Myocyte (in vitro differentiated cells): ENCODE measurements around the gene EIF4G3. TPM values are rescaled to one million over a fixed set of nuclear protein-coding genes. Genes with fewer than 3 reads are reported as not detected.
"Not testable (repeated sequence)": the region's sequence is repeated elsewhere in the genome, so short reads cannot be mapped to it uniquely, and the experiment has no call there.

Experiments used
- DNase-seq: peaks from one replicate; pipeline ENCODE4 v3.0.0-alpha.2; 2012; ENCODE audit warnings: low read depth
- total RNA-seq: library from RNA; depleted of rRNA; stranded (reverse); fragments of >200 nt; gene quantifications from 2 replicates; pipeline ENCODE4 v1.2.3, GENCODE V29; 2014

EIF4G3 gene
- total RNA-seq, 1 donor from 2014 or later: 65.5 TPM

DNA sequence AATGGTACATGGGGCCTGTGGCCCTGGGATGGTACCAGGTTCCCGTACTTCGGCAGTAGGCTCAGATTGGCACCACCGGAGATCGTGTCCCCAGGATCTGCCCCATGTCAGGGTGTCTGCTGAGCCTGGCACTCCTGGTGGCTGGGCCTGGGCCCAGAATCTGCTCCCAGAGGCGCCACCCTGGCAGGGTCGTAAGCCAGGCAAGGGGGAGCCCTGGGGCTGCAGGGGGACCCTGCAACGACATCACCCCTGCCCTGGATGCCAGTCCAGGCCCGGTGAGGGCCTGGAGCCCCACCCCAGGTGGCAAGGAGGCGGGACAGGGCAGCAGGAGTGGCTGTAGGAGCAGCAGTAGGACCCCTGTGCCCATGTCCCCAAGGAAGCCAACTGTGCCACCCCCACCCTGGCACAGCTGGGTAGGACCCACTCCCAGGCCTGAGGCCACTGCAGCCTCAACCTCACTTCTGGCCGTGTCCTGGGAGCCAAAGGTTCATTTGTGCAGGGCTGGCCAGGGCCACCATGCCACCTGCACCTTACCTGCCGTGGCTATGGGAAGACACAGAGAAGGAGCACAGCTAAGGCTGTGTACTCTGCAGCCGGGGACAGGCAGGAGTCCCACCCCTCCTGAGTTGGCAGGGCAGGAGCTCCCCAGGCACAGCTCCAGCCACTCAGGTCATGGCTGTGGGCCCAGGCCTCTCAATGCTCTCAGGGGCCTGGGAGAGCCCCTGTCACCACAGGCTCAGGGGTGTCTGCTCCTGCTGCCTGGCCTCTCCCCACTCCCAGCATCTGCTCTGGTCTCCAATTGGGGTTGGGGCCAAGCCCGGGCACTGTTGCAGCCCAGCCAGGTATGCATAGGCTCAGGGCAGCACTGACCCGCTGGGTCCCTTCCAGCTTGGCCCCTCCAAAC is 141.7 kb downstream of the EIF4G3 start:
- DNase-seq: no peak

DNA sequence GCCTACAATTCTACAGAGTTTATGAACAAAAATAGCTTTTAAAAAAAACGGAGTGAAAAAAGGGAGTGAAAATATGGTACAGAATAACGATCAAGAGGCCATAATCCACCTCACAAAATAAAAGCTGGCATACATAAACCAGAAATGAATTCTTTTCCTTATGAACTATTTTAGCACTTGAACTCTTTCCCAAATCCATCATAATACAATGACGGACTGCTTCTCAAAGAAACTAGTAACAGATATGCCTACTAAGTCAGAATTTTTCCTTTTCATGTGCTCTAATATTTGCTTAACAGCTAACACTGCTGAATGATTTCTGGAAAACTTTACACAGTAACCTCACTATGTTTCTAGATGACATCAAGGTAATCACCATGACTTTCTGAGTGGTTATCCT is 144.0 kb downstream of the EIF4G3 start:
- DNase-seq: no peak

DNA sequence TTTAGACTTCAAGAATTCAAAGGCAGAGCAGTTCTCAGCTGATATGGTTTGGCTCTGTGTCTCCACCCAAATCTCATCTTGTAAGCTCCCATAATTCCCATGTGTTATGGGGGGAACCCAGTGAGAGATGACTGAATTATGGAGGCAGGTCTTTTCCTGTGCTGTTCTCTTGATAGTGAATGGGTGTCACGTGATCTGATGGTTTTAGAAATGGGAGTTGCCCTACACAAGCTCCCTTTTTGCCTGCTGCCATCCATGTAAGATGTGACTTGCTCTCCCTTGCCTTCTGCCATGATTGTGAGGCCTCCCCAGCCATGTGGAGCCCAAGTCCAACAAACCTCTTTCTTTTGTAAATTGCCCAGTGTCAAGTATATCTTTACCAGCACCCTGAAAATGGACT is 146.5 kb downstream of the EIF4G3 start:
- DNase-seq: no peak

DNA sequence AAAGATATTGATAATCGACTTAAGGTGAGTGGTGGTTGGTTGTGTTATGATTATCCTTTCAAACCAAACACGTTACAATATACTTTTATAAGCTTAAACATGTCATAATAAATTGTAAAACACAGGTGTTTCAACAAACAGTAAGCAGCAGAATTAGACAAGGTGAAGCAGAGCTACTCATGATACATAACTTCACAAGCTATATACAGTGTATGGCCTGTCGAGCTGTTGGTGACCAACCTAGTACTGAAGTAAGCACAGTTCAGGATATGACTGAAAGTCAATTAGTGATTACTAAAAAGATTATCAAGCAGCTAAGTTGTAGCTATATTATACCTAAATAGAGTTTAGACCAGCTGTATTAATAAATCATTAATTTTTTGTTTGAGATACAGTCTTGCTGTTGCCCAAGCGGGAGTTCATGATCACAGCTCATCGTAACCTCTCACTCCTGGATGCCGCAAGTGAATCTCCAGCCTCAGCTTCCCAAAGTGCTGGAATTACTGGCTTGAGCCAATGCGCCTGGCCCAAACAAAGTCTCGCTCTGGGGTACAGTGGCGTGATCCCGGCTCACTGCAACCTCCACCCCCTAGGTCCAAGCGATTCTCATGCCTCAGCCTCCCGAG is 148.1 kb downstream of the EIF4G3 start:
- DNase-seq: no peak

DNA sequence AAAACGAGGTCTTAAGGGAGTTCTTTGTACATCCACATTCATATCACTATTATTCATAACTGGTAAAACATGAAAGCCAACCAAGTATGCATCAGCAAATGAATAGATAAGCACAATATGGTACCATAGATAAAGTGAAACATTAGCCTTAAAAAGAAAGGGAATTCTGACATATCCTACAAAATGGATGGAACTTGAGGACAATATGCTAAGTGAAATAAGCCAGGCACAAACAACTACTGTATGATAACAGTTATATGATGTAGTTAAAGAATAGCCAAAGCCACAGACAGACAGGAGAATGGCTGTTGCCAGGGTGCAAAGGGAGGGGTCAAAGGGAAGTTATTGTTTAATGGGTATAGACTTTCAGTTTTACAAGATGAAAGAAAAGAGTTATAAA is 148.9 kb downstream of the EIF4G3 start:
- no peak for DNase-seq

DNA sequence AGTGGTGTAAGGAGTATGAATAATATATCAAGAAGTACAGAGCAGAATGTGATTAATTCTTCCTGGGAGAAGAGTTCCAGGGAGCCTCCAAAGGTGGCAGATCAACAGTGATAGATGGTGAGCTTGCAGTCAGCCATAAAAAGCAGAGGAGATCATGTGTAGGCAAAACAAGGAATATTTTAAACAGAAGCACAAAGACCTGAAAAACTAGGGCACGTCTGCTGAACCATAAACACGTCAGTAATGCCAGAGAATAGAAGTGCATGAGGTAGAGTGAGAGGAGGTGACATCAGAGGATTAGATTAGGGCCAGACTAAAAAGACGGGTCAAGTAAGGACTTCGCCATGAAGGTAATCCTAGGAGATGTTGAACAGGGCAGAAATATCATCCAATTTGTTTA is 151.8 kb downstream of the EIF4G3 start:
- no peak for DNase-seq

DNA sequence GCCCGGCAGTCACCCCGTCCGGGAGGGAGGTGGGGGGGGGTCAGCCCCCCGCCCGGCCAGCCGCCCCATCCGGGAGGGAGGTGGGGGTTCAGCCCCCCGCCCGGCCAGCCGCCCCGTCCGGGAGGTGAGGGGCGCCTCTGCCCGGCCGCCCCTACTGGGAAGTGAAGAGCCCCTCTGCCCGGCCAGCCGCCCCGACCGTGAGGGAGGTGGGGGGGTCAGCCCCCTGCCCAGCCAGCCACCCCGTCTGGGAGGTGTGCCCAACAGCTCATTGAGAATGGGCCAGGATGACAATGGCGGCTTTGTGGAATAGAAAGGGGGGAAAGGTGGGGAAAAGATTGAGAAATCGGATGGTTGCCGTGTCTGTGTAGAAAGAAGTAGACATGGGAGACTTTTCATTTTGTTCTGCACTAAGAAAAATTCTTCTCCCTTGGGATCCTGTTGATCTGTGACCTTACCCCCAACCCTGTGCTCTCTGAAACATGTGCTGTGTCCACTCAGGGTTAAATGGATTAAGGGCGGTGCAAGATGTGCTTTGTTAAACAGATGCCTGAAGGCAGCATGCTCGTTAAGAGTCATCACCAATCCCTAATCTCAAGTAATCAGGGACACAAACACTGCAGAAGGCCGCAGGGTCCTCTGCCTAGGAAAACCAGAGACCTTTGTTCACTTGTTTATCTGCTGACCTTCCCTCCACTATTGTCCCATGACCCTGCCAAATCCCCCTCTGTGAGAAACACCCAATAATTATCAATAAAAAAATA is 152.4 kb downstream of the EIF4G3 start:
- DNase-seq: not testable (repeated sequence)

DNA sequence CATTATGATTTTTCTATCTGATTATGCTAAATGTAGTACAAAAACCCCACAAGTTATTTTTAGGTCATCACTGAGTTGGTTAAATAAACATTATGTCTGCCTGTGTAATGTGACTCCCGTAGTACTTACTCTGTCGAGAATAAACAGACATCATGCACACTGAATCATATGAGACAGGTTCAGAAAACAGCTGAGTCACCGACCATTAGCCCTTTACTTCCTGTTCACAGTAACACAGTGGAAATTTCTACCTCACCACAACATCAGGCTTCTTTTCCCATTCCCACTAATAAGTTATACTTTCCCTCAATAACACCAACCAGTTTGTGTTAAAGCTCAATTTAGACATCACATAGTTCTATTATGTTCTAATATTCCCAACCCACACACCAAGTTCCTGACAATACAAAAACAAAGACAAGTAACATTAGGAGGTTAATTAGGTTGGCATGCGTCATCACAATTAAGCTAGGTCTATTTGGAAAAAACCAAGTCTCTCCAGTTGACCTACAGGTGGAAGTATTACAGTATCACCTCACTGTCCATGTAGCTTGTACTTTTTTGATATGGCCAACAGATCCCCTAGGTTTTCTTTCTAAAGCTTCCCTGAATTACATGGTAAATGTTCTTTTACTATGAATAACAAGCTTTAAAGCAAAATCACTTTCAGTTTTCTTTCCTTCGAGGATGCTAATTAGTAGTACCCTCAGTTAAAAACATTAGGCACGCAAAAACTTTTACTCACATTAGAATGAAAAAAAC is 154.2 kb downstream of the EIF4G3 start:
- DNase-seq: peak; percentile 97

DNA sequence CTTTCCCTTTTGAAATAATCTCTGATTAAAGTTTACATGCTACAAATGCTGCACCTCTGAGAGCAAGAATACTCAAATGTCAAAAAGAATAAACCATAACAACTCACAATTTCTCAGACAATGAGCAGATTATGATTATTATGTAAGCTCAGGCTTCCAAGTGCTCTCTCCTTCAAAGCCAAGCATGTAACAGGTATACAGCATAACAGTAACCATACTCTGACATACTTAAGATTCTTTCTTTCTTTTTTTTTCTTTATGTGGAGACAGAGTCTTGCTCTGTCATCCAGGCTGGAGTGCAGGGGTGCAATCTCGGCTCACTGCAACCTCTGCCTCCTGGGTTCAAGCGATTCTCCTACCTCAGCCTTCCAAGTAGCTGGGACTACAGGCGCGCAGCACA is 155.4 kb downstream of the EIF4G3 start:
- DNase-seq: no peak

DNA sequence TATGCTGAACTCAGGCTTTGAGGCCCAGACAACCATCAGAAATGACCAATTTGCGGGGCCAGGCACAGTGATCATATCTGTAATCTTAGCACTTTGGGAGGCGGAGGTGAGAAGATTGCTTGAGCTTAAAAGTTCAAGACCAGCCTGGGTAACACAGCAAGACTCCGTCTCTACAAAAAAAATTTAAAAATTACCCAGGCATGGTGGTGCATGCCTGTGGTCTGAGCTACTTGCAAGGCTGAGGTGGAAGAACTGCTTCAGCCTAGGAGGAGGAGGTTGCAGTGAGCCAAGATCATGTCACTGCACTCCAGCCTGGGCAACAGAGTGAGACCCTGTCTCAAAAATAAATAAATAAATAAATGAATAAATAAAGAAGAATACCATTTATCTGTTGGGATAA is 156.5 kb downstream of the EIF4G3 start:
- peak; percentile 22 for DNase-seq

DNA sequence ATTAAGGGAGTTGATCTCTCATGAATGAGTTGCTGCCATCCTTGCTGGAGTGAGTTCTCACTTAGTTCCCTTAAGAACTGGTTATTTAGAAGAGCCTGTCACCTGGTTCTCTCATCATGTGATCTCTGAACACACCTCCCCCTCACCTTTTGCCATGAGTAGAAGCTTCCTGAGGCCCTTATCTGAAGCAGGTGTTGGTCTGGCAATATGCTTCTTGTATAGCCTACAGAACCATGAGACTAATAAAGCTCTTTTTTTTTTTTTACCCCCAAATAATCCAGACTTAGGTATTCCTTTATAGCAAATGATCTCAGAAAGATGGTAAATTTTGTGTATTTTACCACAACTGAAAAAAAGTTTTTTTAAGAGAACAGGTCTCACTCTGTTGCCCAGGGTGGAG is 158.0 kb downstream of the EIF4G3 start:
- no peak for DNase-seq

DNA sequence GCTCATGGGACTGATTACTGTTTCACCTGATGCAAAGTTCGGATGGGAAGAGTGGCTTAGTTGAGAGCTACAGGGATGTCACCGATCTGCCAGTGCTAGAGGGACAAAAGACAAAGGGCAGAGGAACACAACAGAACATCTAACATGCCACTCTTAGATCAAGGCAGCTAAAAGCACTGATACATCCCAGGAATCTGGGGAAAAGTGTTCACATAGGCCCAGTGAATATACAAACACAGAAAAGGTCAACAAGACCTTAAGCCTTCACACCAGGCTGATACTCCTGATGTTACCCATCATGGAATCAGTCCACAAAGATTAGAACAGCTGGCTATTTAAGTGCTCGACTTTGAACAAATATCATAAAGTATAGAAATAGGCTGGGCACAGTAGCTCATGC is 163.2 kb downstream of the EIF4G3 start:
- no peak for DNase-seq

DNA sequence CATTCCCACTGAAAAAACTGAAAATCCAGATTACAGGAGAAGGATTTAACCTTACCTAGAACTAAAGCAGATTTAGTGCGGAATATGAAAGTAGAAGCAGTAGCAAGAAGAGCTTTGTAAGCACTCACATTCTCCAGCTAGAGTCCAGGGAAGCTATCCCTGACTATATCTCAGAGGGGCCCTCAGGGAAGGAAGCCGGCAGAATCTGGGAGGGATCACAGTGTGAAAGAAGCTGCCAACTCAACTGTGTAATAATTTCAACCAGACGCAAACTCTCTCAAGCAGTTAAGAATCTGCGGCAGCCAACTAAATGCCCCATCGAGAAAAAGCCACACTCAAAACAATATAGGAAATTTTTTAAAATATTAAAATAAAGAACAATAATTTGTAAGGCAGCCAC is 163.8 kb downstream of the EIF4G3 start:
- DNase-seq: no peak

DNA sequence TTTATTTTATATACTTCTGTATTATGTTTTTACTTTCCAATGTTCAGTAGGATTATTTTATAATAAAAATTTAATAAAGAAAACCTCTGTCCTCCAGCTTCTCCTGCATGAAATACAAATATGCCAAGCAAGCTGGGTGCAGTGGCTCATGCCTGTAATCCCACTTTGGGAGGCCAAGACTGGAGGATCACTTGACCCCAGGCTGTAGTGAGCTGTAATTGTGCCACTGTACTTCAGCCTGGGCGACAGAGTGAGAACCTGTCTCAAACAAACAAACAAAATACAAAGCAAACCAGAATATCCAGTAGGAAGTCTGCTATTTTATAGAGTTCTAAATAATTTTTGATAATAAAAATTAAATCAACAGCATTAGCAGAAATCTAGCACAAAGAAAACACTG is 168.8 kb downstream of the EIF4G3 start:
- DNase-seq: no peak

DNA sequence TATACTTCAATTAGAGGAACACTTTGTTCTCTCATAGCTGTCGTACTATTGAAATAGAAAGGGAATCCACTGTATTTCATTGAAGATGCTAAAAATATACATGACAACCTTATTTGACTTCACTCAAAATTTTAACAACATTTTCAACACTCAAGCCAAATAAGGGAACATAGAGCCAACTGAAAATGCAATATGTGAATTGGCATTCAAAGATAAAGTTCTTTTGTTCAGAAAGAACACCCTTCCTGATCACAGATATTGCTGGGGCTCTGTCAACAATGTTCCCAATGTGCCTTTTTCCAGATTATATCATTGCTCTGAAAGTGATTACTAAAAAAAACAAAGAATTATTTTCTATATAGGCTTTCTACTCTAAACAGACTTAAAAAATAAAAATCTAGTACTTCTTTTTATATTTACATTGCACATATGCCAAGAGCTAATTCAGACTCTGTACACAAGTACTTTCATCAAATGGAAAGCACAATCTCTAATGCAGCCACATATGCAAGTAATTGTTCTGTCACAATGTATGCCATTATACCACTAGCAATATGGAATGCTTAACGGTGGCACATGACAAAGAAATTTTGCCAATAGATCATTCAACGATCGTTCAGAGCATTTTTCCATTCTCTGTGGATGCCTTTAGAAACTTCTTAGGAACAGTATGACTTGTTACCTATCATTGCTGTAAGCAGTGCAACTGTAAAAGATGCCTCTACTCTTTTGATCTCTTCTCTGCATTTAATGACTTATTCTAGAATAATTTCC is 171.0 kb downstream of the EIF4G3 start:
- DNase-seq: no peak

DNA sequence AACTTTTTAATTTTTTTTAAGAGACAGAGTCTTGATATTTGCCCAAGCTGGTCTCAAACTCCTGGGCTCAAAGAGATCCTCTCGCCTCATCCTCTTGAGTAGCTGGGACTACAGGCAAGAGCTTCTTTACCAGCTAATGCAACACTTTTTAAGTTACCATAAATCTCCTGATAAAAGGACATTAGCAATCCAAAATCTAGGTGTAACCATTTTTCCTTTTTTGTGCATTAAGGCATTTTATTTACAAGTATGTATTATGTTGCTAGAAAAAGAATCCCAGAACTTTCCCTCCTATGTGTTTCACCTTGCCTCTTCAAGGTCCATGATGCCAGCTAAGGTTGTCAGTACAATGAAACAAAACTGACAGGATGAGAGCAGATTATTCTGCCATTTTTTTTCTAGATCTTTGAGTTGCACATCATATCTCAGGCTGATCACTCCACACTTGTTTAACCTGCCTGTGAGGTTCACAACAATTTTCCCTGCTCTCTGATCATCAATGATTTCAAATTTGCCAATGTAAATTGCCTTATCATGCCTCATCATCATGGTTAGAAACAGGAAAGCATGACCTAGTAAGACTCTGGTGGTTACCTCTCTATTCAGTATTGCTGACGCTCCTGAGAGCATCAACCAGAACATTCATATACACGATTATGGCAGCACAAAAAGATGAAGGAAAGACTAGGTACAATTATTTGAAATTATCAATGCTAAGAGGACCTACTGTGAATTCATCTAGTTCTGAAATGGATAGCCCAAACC is 173.2 kb downstream of the EIF4G3 start:
- no peak for DNase-seq

DNA sequence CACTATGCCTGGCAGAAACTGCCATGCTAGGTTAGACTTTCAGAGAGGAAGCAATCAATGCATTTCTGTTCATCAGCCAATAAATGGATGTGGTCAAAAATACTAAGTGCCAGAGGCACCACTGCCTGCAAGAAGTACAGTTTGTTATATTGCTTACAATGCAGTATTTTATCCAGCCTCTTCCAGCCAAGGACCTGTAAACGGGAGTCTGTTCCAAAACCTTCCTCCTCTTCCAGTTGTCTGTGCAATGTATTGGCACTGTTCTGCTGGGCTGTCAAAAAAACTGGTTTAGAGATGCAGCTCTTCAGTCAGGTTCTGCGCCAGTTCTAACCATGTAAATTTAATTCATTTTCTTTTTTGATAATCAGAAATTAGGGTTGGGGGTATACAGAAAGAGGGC is 175.7 kb downstream of the EIF4G3 start:
- no peak for DNase-seq

DNA sequence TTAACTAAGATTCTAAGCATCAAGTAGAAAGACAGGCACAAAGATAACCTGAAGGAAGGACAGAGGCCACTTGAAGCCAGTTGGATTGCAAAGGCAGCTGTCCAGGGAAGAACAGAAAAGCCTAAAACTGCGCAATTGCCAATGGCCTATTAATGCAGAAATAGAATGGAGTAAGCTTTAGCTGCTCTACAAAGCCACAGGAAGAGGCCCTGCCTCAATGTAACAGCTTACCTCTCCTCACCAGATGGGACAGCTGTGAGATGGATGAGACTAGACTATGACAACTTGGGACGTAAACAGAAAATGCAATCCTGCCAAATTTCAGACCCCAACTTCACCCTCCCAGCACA is 176.5 kb downstream of the EIF4G3 start:
- no peak for DNase-seq

DNA sequence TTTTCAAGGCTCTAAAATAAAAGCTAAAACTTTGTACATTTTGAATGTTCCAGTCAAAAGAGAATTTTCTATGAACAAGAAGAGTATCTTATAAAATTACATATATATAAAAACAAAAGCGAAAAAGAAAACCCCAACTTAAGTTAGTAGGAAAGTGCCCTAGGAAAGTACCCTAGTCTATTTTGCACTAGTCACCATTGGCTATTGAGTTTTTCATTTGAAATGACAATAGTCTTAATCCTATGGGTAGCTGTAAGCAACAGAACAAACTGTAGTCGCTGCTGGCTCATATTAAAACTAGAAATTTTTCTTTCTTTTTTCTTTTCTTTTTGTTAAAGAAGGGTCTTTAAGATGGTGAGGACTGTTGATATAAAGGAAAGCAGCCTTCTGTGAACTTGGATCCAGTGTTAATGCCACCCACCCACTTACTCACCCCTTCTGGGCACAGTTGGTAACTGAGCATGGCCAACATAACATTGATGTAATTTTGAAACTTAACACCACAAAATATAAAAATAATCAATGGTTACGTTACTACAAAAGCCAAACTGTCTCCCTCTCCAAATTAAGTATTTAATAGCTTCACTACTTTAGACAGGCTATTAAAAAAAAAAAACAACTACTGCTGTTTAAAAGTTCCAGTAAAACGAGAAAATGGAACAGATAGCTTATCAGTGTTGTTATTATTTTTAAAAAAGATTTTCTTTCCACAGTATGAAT is 177.0 kb downstream of the EIF4G3 start:
- no peak for DNase-seq
